NCI-H526 (cell line): ENCODE data around the gene ERICH4.
A peak's percentile ranks its signal among the peaks of the same experiment; 100 is the strongest.
"Not testable (repeated sequence)": the region's sequence is repeated elsewhere in the genome, so short reads cannot be mapped to it uniquely, and the experiment has no call there.

Experiments
- DNase-seq, 2 experiments: peaks; one replicate each; lab custom pipeline; 2025; lab: John Stamatoyannopoulos, UW

Gene ERICH4

DNA sequence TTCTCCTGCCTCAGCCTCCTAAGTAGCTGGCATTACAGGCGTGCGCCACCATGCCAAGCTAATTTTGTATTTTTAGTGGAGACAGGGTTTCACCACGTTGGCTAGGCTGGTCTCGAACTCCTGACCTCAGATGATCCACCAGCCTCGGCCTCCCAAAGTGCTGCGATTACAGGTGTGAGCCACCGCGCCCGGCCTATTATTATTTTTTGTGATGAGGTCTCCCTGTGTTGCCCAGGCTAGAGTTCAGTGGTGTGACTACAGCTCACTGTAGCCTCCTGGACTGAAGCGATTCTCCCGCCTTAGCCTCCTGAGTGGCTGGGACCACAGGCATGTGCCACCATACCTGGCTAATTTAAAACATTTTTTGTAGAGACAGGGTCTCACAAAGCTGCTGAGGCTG lies 7.6 kb upstream of the ERICH4 start:
- not testable (repeated sequence) for DNase-seq

DNA sequence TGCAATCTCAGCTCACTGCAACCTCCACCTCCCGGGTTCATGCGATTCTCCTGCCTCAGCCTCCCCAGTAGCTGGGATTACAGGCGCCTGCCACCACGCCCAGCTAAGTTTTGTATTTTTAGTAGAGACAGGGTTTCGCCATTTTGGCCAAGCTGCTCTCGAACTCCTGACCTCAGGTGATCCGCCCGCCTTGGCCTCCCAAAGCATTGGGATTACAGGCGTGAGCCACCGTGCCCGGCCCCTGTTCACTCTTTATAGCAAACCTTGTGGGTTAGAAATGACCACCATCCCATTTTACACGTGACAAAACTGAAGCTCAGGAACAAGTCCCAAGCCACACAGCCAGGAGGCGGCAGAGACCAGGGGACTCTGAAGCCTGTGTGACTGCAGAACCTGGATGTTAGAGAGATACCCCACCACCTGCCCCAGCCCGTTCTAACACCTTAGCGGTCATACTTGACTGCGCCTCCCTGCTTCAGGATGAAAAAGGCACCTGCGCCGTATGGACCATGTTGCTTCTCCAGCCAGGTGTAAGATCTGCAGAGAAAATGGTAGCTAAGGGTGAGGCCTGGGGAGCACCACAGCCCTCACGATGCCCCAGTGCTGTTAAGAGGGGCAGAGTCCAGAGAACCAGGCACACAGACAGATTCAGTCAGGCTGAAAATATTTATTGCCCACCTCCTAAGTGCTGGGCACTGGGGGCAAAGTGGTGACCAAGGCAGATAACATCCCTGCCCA lies 6.9 kb upstream of the ERICH4 start:
- no peak for DNase-seq

DNA sequence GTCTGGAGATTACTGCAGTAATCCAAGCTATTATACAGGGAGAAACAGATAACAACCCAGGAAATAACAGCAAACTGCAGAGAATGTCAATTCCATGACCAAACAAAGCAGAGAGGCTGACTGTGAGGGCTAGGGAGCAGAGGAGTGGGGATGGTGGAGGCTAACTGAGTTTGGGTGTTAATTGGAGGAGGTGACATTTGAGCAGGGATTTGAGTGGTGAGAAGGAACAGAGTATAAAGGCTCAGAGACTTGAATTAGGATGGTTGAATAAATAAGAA lies 6.3 kb upstream of the ERICH4 start:
- no peak for DNase-seq

DNA sequence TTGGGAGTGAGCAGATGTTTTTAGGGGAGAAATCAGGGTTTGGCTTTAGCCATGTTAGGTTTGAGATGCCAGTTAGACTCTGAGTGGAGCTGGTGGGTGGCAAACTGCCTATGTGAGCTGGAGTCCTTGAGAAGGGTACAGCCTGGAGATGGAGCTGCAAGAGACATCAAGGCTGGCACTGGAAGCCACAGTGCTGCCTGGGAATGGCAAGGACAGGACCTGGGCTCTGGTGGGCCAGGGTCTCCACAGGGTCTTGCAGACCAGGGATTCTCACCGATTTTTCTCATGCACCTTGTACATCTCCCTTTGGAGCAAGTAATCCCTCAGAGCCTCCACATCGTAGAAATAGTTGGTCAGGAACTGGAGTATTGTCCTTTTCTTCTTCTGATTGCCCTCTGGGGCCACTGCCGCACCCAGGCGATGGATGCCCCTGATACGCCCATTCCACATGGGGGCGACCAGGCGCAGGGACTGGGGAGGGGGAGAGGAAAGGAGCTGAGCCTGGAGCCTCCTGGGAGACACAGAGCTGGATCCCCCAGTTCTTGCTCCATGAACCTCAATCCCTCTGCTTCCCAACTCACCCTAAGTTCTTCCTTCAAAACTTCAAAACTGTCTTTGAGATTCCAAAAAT lies 4.9 kb upstream of the ERICH4 start:
- DNase-seq: no peak

DNA sequence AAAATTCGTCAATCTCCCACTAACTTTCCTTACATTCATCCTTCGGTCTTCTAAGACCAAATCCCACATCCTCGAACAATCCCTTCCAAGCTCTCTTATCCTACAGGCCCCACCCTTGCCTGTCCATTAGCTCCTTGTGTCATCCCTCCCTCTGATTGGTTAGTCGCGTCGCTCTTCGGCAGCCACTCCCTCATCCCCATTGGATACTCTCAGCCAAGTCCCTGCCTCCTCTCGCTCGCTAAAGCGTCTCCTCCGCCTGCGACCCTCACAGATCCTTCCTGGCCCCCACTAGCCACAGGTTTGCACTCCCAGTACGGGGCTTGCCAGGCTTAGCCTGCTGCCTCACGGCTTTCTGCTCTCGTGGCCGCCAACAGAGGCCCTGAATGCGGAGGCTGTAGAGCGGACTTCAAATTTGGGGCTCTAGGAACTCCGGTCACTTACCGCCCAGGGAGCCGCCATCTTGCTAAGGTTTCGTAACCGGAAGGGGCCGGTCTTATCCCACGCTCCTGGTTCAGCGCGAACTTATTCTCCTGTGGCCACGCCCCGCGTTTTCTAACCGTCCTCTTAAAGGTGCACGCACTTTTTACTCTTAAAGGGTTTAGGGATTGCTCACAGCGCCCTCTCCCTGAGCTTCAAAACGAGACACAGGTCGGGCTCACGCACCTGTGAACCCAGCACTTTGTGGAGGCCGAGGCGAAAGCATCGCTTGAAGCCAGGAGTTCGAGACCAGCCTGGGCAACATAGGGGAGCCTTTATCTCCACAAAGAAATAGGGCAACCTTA lies 3.3 kb upstream of the ERICH4 start, which contains the start of gene DMAC2:
Gene DMAC2 (minus strand): TSS at position 472 of the 782 bp plus-strand sequence. CDS start 13 bp downstream, at position 459.
- DNase-seq: peak; percentile 99 to 100

DNA sequence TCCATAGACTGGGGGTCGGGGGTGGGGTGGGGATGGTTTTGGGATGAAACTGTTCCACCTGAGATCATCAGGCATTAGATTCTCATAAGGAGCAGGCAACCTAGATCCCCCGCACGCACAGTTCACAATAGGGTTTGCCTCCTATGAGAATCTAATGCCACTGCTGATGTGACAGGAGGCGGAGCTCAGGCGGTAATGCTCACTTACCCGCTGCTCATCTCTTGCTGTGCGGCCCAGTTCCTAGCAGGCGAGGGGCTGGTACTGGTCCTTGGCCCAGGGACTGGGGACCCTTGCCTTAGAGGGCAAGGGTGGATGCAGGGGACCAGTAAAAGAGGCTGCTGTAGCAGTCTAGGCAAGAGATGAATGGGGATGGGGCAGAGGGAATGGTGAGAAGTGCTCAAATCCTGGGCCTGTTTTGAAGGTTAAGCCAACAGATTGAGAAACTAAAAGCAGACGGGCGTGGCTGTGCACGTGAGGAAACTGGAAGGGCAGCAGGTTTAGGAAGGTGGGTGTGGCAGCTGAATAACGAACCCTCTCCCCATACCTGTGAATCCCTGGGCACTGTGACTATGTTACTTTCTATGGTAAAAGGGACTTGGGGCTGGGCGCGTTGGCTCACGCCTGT lies 1.5 kb upstream of the ERICH4 start:
- no peak for DNase-seq

DNA sequence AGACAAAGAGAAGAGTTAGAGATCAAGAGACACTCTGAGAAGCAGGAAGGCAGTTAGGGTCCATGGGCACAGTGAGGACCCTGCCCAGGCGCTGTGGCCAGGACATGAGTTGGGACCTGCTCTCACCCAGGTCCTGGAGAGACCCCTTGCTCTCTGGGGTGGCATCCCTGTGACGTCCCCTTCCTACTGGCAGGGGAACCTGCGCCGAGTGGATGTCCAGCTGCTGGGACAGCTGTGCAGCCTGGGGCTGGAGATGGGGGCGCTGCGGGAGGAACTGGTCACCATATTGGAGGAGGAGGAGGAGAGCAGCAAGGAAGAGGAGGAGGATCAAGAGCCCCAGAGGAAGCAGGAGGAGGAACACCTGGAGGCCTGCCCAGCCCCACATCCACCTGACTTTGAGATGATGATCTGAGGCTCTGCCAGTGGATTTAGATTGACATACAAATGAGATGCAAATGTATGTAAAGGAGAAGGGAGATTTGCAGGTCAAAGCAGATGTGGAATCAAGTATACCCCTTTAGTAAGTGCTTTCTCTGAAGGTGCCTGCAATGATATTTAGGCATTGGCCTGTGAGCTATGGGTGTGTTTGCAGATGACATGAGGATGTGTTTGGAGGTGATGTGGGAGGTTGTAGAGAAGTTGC lies 978 bp downstream of the ERICH4 start:
- DNase-seq: peak; percentile 95 to 97

DNA sequence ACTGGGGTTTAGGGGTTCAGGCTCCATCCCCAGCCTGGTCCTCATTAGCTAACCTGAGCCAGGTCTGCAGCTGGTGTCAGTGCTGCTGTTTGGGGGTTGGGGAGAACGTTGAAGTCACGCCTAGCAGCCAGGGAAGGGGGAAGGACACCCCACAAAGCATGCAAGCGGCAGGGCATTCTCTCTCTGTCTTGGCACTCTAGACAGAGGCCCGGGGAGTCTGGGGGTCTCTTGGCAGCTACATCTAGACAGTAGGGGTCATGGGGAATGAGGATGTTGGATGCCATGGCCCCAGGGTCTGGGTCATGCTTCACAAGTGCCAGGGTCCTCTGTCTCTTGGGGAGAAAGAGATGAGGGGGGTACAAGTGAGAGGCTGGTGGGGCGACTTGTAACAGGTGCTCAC lies 2.6 kb downstream of the ERICH4 start:
- no peak for DNase-seq

DNA sequence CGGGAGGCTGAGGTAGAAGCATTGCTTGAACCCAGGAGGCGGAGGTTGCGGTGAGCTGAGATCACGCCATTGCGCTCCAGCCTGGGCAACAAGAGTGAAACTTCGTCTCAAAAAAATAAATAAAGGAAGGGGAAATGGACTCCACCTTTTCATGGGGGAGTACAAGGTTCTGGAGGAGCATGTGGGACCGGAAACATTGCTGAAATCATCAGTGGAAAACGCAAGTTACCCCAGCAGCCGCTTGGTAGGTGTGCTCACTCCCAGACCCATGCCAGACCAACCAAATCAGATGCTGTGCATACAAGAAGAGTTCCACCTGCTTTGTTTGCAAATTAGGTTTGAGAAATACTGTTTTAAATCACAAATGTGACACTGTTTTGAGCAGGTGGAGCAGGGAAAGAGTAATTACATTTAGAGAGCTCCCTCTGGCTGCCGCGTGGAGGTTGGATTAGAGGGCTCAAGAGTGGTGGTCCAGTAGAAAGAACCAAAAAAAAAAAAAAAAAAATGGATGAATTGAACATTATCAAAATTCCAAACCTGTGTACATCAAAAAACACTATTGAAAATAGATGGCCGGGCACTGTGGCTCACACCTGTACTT lies 4.9 kb downstream of the ERICH4 start:
- peak; percentile 79 to 90 for DNase-seq

DNA sequence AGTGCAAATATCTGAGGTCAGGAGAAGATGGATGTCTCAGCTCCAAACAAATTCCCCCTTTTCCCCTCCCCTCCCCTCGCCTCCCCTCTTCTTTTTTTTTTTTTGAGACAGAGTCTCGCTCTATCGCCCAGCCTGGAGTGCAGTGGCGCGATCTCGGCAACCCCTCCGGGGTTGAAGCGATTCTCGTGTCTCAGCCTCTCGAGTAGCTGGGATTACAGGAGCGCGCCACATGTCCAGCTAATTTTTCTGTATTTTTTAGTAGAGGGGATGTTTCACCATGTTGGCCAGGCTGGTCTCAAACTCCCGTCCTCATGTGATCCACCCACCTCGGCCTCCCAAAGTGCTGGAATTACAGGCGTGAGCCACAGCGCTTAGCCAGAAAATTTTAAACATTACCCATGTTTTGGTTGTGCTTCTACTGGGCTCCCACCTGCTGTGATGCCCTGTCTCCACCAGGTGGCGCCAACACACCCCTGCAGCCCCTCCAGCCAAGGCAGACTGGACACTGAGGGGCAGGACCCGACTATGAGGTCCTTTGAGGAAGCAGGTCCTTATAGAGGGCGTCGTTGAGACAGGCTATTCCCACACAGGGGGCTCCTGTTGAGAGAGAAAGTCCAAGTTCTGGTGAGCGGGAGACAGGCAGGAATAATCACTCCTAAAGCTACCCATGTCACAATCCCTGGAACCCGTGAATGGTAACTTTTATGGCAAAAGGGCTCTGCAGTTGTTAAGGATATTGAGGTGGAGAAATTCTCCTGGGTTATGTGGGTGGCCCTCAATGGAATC lies 6.3 kb downstream of the ERICH4 start:
- DNase-seq: peak; percentile 37 to 78

DNA sequence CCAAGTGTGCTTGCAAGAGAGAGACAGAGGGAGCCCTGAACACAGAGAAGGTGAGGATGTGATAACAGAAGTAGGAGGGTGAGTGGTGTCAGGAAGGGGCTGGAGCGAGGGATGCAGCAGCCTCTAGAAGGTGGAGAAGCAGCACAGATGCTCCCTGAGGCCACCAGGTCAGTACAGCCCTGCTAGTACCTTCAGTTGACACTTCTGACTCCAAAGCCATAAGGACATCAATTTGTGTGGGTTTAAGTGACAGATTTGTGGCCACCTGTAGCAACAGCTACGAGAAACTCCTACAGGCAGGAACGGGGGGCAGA lies 6.9 kb downstream of the ERICH4 start:
- DNase-seq: no peak

DNA sequence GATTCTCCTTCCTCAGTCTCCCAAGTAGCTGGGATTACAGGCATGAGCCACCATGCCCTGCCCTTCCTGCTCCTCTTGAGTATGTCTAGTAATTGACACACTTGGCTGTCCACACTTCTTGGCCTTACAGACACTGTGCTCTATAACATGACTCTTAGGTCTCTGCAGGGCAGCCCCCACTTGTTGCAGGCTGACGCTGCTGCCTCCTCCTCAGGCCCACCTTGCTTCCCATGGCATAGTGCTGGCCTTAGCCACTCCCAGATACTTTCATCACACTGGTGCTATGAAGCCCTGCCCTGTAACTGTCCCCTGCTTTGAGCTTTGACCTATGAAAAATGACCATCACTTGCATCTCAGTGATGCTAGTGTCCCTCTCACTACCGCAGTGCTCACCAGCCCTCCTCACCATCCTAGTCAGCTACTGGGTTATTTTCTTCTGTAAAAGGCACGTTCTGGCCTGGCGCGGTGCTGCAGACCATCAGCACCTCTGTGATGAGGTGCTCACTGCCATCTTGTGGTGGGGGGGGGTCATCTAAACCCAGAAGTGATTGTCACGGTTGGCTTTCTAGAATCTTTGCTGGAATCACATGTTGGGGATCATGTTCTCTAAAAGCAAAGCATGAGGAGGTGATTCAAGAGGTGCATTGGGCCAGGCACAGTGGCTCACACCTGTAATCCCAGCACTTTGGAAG lies 9.8 kb downstream of the ERICH4 start:
- no peak for DNase-seq

DNA sequence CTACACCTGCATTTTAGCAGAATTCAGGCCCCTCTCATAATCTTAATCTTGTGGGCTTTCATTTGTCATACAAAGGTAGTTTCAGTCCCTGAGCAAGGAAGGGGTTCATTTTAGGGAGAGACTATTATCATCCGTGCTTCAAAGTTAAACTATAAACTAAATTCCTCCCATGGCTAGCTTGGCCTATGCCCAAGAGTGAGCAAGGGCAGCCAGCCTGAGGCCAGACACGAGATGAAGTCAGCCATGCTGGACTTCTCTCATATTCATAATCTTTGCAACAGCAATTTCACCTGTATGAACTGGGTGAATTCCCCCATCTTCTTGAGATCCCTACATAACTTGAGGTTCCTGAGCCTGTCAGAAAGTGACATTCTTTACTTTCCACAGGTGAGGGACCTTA lies 13.0 kb downstream of the ERICH4 start:
- DNase-seq: no peak

DNA sequence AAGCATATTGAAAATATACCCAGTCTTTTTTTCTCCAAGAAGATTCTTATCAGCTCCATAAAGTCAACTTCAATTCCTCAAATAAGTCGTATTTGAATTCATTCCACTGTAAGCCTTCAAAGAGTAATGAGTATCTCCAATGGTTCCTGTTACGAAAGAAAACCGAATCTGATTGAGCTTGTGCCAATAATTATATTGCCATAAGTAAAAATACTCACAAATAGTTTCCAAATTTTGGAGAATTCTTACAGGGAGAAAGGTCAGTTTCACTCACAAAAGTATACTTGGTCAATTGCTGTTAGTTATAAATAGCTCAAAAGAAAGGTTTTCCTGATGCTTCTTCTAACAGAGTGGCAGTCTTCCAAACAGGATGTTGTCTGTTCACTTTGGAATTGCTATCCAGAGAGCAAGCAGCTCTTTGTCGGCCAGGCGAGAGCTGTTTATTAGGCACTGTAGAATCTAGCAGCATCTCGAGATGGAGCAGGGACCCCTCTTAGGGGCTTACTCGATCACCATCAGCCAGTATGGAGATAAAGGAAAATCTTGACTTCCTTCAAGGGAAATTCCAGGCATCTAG lies 13.5 kb downstream of the ERICH4 start:
- DNase-seq: no peak

DNA sequence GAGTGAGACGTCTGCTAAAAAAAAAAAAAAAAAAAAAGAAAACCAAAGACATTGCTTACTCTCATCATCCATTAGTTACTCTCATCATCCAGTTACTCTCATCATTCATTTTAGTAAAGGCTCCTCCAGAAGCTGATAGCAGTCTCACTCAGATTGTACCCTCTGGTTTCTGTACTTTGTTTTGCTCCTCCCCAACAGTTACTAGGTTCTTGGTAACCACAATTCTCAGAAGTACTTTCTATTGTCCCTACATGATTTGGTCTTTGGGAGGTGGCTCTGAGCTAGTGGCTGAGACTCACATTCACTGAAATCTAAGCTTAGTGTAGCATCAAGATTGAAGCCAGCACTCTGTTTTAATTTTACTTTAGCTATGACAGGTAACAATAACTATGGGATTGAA lies 14.3 kb downstream of the ERICH4 start:
- DNase-seq: no peak

DNA sequence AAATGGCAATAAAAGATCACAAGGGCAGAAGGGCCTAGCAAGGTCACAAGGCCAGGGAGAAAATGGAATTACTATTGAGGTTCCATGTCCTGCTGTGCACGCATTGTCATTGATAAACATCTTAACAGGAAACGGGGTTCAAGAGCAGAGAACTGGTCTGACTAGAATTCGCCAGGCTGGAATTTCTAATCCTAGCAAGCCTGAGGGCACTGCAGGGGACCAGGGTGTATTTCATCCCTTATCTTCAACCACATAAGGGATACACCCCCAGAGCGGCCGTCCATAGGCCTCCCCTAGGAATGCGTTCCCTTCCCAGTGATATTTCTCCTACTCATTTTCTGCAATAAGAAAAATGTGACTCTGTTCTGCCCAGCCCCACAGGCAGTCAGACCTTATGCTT lies 19.5 kb downstream of the ERICH4 start:
- no peak for DNase-seq

DNA sequence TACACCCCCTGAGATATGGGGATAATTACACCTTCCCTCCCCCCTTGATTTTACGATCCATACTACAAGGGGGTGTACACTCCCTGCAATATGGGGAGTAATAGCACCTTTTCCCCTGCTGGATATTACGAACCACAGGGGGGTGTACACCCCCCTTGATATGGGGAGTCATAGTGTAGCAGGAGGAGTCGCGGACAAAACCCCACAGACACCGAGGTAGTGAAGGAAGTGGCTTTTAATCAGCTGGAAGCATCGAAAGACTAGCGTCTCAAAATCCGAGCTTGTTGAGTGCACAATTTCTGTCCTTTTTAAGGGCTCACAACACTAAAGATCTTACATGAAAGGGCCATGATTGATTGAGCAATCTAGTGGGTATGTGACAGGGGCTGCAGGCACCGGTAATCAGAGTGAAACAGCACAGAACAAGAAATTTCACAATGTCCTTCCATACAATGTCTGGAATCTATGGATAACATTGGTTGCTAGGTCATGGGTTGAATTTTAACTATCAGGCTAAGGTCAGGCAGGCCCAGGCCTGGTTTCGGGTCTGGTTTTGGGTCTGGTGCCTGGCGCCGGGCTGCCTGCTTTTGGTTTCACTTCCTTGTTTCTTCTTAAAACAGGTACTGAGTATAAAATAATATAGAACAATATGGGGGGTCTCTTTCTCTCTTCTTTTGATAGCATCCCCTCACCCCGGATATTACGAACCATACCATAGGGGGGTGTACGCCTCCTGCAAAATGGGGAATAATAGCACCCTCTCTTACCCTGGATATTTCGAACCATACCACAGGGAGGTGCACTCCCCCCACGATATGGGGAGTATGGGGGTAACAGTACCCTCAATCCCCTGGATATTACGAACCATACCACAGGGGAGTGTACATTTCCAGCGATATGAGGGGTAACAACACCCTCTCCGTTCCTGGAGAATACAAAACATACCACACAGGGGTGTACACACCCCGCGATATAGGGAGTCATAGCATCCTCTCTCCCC lies 20.6 kb downstream of the ERICH4 start:
- DNase-seq: not testable (repeated sequence)

DNA sequence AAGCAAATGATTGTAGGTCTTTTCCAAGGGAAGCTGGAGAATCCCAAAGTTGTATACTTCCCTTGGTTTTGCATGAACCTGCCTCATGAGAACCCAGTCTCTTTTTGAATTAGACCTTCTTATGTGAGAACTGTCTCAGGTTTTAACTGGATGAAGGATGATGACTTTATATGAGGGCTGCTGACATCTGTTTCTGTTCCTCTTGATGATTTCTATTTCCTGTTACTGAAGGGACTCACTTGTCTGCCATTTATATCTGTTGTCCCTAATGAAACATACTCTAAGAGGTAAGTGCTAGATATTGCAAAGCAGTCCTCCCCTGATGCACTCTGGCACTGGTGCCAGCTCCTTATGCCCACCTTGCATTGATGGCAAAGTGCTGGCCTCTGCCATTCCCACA lies 33.6 kb downstream of the ERICH4 start:
- DNase-seq: peak; percentile 15 to 24

DNA sequence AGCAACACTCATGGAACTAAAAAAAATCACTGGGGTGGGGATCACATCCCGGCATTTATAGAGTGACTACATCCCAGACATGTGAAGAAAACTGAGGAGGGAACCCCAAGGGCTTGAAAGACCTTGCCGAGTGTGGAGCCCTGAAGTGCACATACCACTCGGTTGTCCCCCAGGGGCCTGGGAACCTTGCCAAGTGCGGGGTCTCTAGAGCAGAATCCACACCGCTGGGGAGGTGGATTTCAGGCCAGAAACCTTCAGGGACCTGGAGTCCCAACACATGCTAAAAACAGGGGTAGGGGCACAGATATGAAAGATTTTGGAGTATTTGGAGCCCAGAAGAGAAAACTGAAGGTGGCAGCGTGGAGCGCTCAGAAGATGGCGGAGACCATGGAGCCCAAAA lies 35.2 kb downstream of the ERICH4 start:
- DNase-seq: no peak
